Measurements from ENCODE around the gene ZNF496. TPM values are rescaled to one million over a fixed set of nuclear protein-coding genes. Genes with fewer than 3 reads are reported as not detected.
"Not testable (repeated sequence)": the region's sequence is repeated elsewhere in the genome, so short reads cannot be mapped to it uniquely, and the experiment has no call there.

Gene ZNF496
- total RNA-seq, 2 donors from 2014 or later = 5.4 to 8.1 TPM

DNA sequence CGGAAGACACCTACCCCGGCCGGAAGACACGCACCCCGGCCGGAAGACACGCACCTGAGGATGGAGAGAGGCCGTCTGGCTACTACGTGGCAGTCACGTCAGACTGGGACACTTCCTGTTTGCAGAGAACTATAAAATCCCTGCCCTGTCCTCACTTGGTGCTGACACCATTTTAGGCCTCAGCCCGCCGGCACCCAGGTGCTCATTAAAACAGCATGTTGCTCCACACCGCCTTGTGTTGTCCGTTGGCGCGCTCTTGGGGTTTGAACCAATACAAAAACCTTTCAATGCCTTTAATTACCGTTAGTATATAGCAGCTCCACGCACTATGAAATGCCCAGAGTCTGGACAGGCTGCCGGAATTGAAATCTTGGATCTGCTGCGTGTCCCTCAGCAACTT lies 41.1 kb downstream of the ZNF496 start:
- Mint-ChIP-seq H3K27me3 (peaks cover 11% of the 10 kb centered on the region), H3K36me3 (ENCODE audit: low read depth) (no peaks in the 10 kb centered on the region), H3K4me1 (no peaks in the 10 kb centered on the region), H3K4me3 (no peak overlapping the region), H3K27ac (no peak overlapping the region)
- no peaks in the 10 kb centered on the region for H3K9me3 ChIP-seq (ENCODE audit: control insufficient read depth, low read length, poor library complexity, severe bottlenecking)
- ATAC-seq (no peak), DNase-seq (no peak)

DNA sequence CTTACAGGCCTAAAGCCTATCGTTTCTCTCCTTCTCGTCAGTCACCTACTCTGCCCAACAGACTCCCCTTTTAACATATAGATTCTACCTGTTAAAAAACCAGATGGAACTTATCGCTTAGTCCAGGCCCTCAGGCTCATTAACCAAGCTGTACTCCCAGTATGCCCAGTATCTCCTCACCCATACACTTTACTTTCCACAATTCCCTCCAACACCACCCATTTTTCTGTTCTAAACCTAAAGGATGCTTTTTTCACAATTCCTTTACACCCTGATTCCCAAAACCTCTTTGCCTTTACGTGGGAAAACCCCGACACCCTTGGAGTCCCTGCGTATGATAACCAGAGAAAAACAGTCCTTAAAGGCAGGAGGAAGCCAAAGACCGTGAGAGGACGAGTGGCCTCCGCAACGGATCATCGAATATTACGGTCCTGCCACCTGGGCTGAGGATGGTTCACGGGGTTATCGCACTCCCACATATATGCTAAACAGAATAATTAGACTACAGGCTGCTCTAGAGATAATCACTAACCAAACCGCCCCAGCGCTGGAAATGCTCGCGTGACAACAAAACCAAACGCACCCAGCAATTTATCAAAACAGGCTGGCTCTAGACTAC lies 42.3 kb downstream of the ZNF496 start:
- H3K27me3 Mint-ChIP-seq; DNase-seq; ATAC-seq; H3K4me3 Mint-ChIP-seq; H3K9me3 ChIP-seq (ENCODE audit: control insufficient read depth, low read length, poor library complexity, severe bottlenecking); H3K36me3 Mint-ChIP-seq (ENCODE audit: low read depth); H3K4me1 Mint-ChIP-seq; H3K27ac Mint-ChIP-seq: not testable (repeated sequence)

- H3K4me1 Mint-ChIP-seq = no peaks in the 10 kb centered on the region
- DNase-seq (no peak), ATAC-seq (no peak)
- H3K27me3 Mint-ChIP-seq = no peaks in the 10 kb centered on the region
- H3K27ac Mint-ChIP-seq = no peak overlapping the region
- no peak overlapping the region for H3K4me3 Mint-ChIP-seq
- no peaks in the 10 kb centered on the region for H3K36me3 Mint-ChIP-seq (ENCODE audit: low read depth)
- no peaks in the 10 kb centered on the region for H3K9me3 ChIP-seq (ENCODE audit: control insufficient read depth, low read length, poor library complexity, severe bottlenecking)
Observed at GRCh38 chr1:247288341-247288740, 43.3 kb downstream of the ZNF496 start.

- H3K27me3 Mint-ChIP-seq = no peaks in the 10 kb centered on the region
- no peaks in the 10 kb centered on the region for H3K4me1 Mint-ChIP-seq
- DNase-seq = no peak
- ATAC-seq = no peak
- H3K27ac Mint-ChIP-seq = no peak overlapping the region
- no peaks in the 10 kb centered on the region for H3K36me3 Mint-ChIP-seq (ENCODE audit: low read depth)
- H3K9me3 ChIP-seq (ENCODE audit: control insufficient read depth, low read length, poor library complexity, severe bottlenecking) = no peaks in the 10 kb centered on the region
- no peak overlapping the region for H3K4me3 Mint-ChIP-seq
Observed at GRCh38 chr1:247287460-247287859, 44.2 kb downstream of the ZNF496 start.

DNA sequence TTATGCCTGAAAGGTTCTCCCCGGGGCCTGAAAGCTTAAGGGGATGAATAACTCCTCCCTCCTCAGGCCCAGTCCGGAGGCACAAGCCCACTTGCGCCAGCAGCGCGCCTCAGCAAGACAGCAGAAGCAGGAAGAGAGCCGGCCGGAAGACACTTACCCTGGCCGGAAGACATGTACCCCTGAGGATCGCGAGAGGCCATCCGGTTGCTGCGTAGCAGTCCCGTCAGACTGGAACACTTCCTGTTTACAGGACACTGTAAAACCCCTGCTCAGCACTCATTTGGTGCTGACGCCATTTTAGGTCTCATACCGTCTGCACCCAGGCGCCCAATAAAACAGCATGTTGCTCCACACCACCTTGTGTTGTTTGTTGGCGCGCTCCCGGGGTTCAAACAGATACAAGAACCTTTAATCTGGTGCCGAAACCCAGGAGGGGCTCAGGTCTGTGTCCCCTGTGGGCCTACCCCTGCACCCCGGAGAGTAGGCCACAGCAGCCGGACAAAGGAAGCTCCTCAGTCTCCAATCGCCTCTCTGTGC lies 45.5 kb downstream of the ZNF496 start:
- H3K27me3 Mint-ChIP-seq = no peaks in the 10 kb centered on the region
- H3K27ac Mint-ChIP-seq = no peak overlapping the region
- no peak overlapping the region for H3K4me3 Mint-ChIP-seq
- H3K36me3 Mint-ChIP-seq (ENCODE audit: low read depth) = no peaks in the 10 kb centered on the region
- DNase-seq (no peak), ATAC-seq (no peak)
- no peaks in the 10 kb centered on the region for H3K9me3 ChIP-seq (ENCODE audit: control insufficient read depth, low read length, poor library complexity, severe bottlenecking)
- peaks cover 1% of the 10 kb centered on the region for H3K4me1 Mint-ChIP-seq

GRCh38 chr1:247281001-247281574 lies 50.6 kb downstream of the ZNF496 start:
- Mint-ChIP-seq H3K36me3 (ENCODE audit: low read depth) (no peaks in the 10 kb centered on the region), H3K4me1 (peaks cover 4% of the 10 kb centered on the region), H3K27ac (no peak overlapping the region), H3K4me3 (no peak overlapping the region), H3K27me3 (no peaks in the 10 kb centered on the region)
- DNase-seq (no peak), ATAC-seq (no peak)
- no peaks in the 10 kb centered on the region for H3K9me3 ChIP-seq (ENCODE audit: control insufficient read depth, low read length, poor library complexity, severe bottlenecking)

DNA sequence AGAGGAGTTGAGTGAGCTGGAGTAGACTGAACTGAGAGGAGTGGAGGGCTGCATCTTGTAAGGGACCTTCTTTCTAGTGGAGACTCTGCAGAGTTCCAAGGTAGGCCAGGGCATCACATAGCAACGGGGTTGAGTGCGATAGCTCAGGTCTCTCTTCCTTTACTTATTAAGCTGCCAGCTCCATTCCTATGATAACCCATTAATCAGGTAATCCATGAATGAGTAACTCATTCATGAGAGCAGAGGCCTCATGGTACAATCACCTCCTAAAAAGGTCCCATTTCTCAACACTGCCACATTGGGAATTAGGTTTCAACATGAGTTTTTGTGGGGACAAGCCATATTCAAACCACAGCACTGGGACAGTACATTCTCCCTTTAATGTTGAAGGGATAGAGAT lies 54.5 kb downstream of the ZNF496 start:
- H3K9me3 ChIP-seq (ENCODE audit: control insufficient read depth, low read length, poor library complexity, severe bottlenecking) = no peaks in the 10 kb centered on the region
- H3K4me3 Mint-ChIP-seq = no peak overlapping the region
- DNase-seq = no peak
- H3K4me1 Mint-ChIP-seq = peaks cover 4% of the 10 kb centered on the region
- no peaks in the 10 kb centered on the region for H3K27me3 Mint-ChIP-seq
- no peak for ATAC-seq
- no peaks in the 10 kb centered on the region for H3K36me3 Mint-ChIP-seq (ENCODE audit: low read depth)
- no peak overlapping the region for H3K27ac Mint-ChIP-seq

GRCh38 chr1:247274605-247275256 lies 56.9 kb downstream of the ZNF496 start:
- H3K4me1 Mint-ChIP-seq = no peaks in the 10 kb centered on the region
- H3K9me3 ChIP-seq (ENCODE audit: control insufficient read depth, low read length, poor library complexity, severe bottlenecking) = no peaks in the 10 kb centered on the region
- H3K4me3 Mint-ChIP-seq = no peak overlapping the region
- H3K27ac Mint-ChIP-seq = no peak overlapping the region
- no peak for ATAC-seq
- DNase-seq = no peak
- no peaks in the 10 kb centered on the region for H3K27me3 Mint-ChIP-seq
- H3K36me3 Mint-ChIP-seq (ENCODE audit: low read depth) = no peaks in the 10 kb centered on the region

DNA sequence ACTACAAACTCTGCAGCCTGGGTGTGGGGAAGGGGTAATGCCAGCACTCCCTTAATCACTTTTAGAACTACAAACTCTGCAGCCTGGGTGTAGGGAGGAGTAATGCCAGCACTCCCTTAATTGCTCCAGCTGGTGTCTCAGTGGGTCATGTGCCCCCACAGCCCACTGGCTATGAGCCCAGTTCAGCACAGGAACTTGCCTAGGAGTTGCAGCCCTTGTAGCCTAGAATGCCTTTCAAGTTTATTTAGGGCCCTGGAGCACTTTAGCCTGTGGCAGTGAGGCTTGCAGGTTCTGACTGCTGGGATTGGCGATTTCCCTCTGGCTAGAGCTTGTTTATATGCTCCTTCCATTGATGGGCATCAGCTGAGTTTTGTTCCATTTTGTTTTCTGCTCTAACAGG lies 58.7 kb downstream of the ZNF496 start:
- Mint-ChIP-seq H3K27me3 (no peaks in the 10 kb centered on the region), H3K4me1 (no peaks in the 10 kb centered on the region), H3K36me3 (ENCODE audit: low read depth) (no peaks in the 10 kb centered on the region), H3K27ac (no peak overlapping the region), H3K4me3 (no peak overlapping the region)
- no peak for DNase-seq
- no peak for ATAC-seq
- H3K9me3 ChIP-seq (ENCODE audit: control insufficient read depth, low read length, poor library complexity, severe bottlenecking) = no peaks in the 10 kb centered on the region

GRCh38 chr1:247270003-247270402 lies 61.7 kb downstream of the ZNF496 start:
- no peak overlapping the region for H3K27ac Mint-ChIP-seq
- no peaks in the 10 kb centered on the region for H3K4me1 Mint-ChIP-seq
- ATAC-seq (no peak), DNase-seq (no peak)
- no peaks in the 10 kb centered on the region for H3K9me3 ChIP-seq (ENCODE audit: control insufficient read depth, low read length, poor library complexity, severe bottlenecking)
- no peaks in the 10 kb centered on the region for H3K27me3 Mint-ChIP-seq
- no peaks in the 10 kb centered on the region for H3K36me3 Mint-ChIP-seq (ENCODE audit: low read depth)
- no peak overlapping the region for H3K4me3 Mint-ChIP-seq

DNA sequence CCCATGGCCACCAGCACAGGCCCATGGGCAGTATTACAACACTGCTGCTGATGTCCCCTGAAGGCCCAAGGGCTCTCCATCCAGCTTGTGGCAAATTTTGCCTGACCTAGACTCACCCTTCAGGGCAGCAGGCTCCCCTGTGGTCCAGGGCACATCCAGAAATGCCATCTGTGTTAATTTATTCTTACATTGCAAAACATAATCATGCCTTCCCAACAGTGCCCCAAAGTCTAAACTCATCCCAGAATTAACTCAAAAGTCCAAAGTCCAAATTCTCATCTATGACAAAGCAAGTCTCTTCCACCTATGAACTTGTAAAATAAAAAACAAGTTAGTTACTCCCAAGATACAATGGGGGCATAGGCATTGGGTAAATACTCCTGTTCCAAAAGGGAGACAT lies 62.5 kb downstream of the ZNF496 start:
- H3K36me3 Mint-ChIP-seq (ENCODE audit: low read depth) = no peaks in the 10 kb centered on the region
- H3K4me3 Mint-ChIP-seq = no peak overlapping the region
- H3K9me3 ChIP-seq (ENCODE audit: control insufficient read depth, low read length, poor library complexity, severe bottlenecking) = no peaks in the 10 kb centered on the region
- H3K27me3 Mint-ChIP-seq = no peaks in the 10 kb centered on the region
- DNase-seq = no peak
- no peak overlapping the region for H3K27ac Mint-ChIP-seq
- H3K4me1 Mint-ChIP-seq = no peaks in the 10 kb centered on the region
- no peak for ATAC-seq

GRCh38 chr1:247268390-247269045 lies 63.1 kb downstream of the ZNF496 start:
- DNase-seq = no peak
- H3K4me3 Mint-ChIP-seq = no peak overlapping the region
- no peaks in the 10 kb centered on the region for H3K36me3 Mint-ChIP-seq (ENCODE audit: low read depth)
- H3K27me3 Mint-ChIP-seq = no peaks in the 10 kb centered on the region
- no peaks in the 10 kb centered on the region for H3K9me3 ChIP-seq (ENCODE audit: control insufficient read depth, low read length, poor library complexity, severe bottlenecking)
- no peak for ATAC-seq
- no peaks in the 10 kb centered on the region for H3K4me1 Mint-ChIP-seq
- no peak overlapping the region for H3K27ac Mint-ChIP-seq

GRCh38 chr1:247266053-247266452 lies 65.6 kb downstream of the ZNF496 start:
- no peak overlapping the region for H3K27ac Mint-ChIP-seq
- no peaks in the 10 kb centered on the region for H3K9me3 ChIP-seq (ENCODE audit: control insufficient read depth, low read length, poor library complexity, severe bottlenecking)
- ATAC-seq (no peak), DNase-seq (no peak)
- no peak overlapping the region for H3K4me3 Mint-ChIP-seq
- no peaks in the 10 kb centered on the region for H3K36me3 Mint-ChIP-seq (ENCODE audit: low read depth)
- no peaks in the 10 kb centered on the region for H3K27me3 Mint-ChIP-seq
- H3K4me1 Mint-ChIP-seq = no peaks in the 10 kb centered on the region

Measured in T-helper 17 cell (primary cell).